SU-DHL-6 (cell line): ENCODE results near the gene EPHB1.

ENCODE experiments used
- EZH2phosphoT487 ChIP-seq: fragments of 200-600 bp; sonication (generic), shearing (Covaris generic); conservative IDR thresholded peaks from 2 replicates; pipeline ENCODE4 v1.6.1; 2018; ENCODE audit warnings: mild to moderate bottlenecking, antibody characterized with exemption, low read length, moderate library complexity, mixed read lengths
- TF ChIP-seq, protein P1 (sequence below): fragments of 200-600 bp; sonication (generic); IDR thresholded peaks from one replicate; pipeline ENCODE4 v1.5.1; 2017; ENCODE audit warnings: antibody characterized with exemption, mild to moderate bottlenecking, low read length, moderate library complexity; ENCODE audit not compliant: insufficient read depth, poor library complexity, severe bottlenecking

- TF ChIP-seq, protein P1, sequence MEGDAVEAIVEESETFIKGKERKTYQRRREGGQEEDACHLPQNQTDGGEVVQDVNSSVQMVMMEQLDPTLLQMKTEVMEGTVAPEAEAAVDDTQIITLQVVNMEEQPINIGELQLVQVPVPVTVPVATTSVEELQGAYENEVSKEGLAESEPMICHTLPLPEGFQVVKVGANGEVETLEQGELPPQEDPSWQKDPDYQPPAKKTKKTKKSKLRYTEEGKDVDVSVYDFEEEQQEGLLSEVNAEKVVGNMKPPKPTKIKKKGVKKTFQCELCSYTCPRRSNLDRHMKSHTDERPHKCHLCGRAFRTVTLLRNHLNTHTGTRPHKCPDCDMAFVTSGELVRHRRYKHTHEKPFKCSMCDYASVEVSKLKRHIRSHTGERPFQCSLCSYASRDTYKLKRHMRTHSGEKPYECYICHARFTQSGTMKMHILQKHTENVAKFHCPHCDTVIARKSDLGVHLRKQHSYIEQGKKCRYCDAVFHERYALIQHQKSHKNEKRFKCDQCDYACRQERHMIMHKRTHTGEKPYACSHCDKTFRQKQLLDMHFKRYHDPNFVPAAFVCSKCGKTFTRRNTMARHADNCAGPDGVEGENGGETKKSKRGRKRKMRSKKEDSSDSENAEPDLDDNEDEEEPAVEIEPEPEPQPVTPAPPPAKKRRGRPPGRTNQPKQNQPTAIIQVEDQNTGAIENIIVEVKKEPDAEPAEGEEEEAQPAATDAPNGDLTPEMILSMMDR: no peak
- TF ChIP-seq EZH2phosphoT487: no peak
Observed at GRCh38 chr3:135076341-135076740, 281.3 kb downstream of the EPHB1 start.
